ENCODE measurements around the gene ARSG.

ARSG gene

GRCh38 chr17:68343976-68344375 is 52.7 kb downstream of the ARSG start:
- H3K4me3 ChIP-seq (ENCODE audit: low read length): no peak overlapping the region
- no peaks in the 10 kb centered on the region for H3F3A ChIP-seq (ENCODE audit: control insufficient read depth, insufficient read depth)
- no peaks in the 10 kb centered on the region for H3K79me2 ChIP-seq (ENCODE audit: control insufficient read depth, low read length)
- H3K4me1 ChIP-seq (ENCODE audit: control insufficient read depth, low read length): peaks cover 26% of the 10 kb centered on the region
- no peaks in the 10 kb centered on the region for H3K9me3 ChIP-seq (ENCODE audit: control insufficient read depth, insufficient read depth, low read length)
- H3K27me3 ChIP-seq (ENCODE audit: control insufficient read depth, low read length): no peaks in the 10 kb centered on the region
- H3K36me3 ChIP-seq (ENCODE audit: control insufficient read depth, low read length): no peaks in the 10 kb centered on the region
- H3K4me2 ChIP-seq (ENCODE audit: low read length): no peak overlapping the region
- H3K27ac ChIP-seq (ENCODE audit: low read depth, low read length): no peak overlapping the region
- no peak for TF ChIP-seq EZH2phosphoT487 (IDR thresholded peaks at IDR 0.05; ENCODE audit: borderline replicate concordance, low read length)
- no peak for TF ChIP-seq CTCF (IDR thresholded peaks at IDR 0.05; ENCODE audit: low read depth, low read length, poor library complexity, severe bottlenecking)
- no peaks in the 10 kb centered on the region for H4K20me1 ChIP-seq (ENCODE audit: control insufficient read depth, insufficient read depth, low read depth, low read length)
- H3K9me2 ChIP-seq (replicated peaks; ENCODE audit: control insufficient read depth, low read length): no peaks in the 10 kb centered on the region

GRCh38 chr17:68344701-68345136 is 53.4 kb downstream of the ARSG start:
- no peaks in the 10 kb centered on the region for H3K36me3 ChIP-seq (ENCODE audit: control insufficient read depth, low read length)
- no peaks in the 10 kb centered on the region for H3K9me3 ChIP-seq (ENCODE audit: control insufficient read depth, insufficient read depth, low read length)
- H3K27me3 ChIP-seq (ENCODE audit: control insufficient read depth, low read length): no peaks in the 10 kb centered on the region
- H3K4me1 ChIP-seq (ENCODE audit: control insufficient read depth, low read length): peaks cover 26% of the 10 kb centered on the region
- no peaks in the 10 kb centered on the region for H3K9me2 ChIP-seq (replicated peaks; ENCODE audit: control insufficient read depth, low read length)
- H3F3A ChIP-seq (ENCODE audit: control insufficient read depth, insufficient read depth): no peaks in the 10 kb centered on the region
- no peaks in the 10 kb centered on the region for H3K79me2 ChIP-seq (ENCODE audit: control insufficient read depth, low read length)
- H3K4me3 ChIP-seq (ENCODE audit: low read length): no peak overlapping the region
- no peak overlapping the region for H3K27ac ChIP-seq (ENCODE audit: low read depth, low read length)
- H3K4me2 ChIP-seq (ENCODE audit: low read length): no peak overlapping the region
- TF ChIP-seq EZH2phosphoT487 (IDR thresholded peaks at IDR 0.05; ENCODE audit: borderline replicate concordance, low read length) (no peak), CTCF (IDR thresholded peaks at IDR 0.05; ENCODE audit: low read depth, low read length, poor library complexity, severe bottlenecking) (no peak)
- H4K20me1 ChIP-seq (ENCODE audit: control insufficient read depth, insufficient read depth, low read depth, low read length): no peaks in the 10 kb centered on the region

DNA sequence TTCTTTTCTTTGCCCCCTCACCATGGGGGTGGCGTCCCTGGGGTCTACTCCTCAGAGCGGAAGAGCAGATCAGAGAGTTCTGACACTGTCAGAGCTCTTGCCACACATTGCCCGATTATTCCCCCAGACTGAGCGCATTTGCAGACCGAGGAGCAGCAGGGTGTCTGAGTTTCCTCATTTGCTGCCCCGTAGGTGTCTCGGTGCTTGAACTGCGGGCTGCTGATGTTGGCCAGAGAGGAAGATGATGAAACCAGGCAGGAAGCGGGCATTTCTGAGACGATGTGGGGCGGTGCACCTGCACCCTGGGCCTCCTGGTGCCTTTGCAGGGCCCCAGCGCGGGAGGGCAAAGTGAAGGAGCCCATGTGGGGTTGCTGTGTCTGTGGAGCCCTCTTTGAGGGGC is 55.2 kb downstream of the ARSG start:
- Histone ChIP-seq H3K4me3 (ENCODE audit: low read length) (peak overlapping the region; percentile 33), H3K27me3 (ENCODE audit: control insufficient read depth, low read length) (no peaks in the 10 kb centered on the region), H3K36me3 (ENCODE audit: control insufficient read depth, low read length) (no peaks in the 10 kb centered on the region), H3K79me2 (ENCODE audit: control insufficient read depth, low read length) (no peaks in the 10 kb centered on the region), H3K4me2 (ENCODE audit: low read length) (peak overlapping the region; percentile 59), H3K9me3 (ENCODE audit: control insufficient read depth, insufficient read depth, low read length) (no peaks in the 10 kb centered on the region), H3F3A (ENCODE audit: control insufficient read depth, insufficient read depth) (no peaks in the 10 kb centered on the region), H3K9me2 (replicated peaks; ENCODE audit: control insufficient read depth, low read length) (no peaks in the 10 kb centered on the region), H3K4me1 (ENCODE audit: control insufficient read depth, low read length) (peaks cover 26% of the 10 kb centered on the region), H4K20me1 (ENCODE audit: control insufficient read depth, insufficient read depth, low read depth, low read length) (no peaks in the 10 kb centered on the region), H3K27ac (ENCODE audit: low read depth, low read length) (peak overlapping the region; percentile 43)
- TF ChIP-seq EZH2phosphoT487 (IDR thresholded peaks at IDR 0.05; ENCODE audit: borderline replicate concordance, low read length) (no peak), CTCF (IDR thresholded peaks at IDR 0.05; ENCODE audit: low read depth, low read length, poor library complexity, severe bottlenecking) (no peak)
